ENCODE results near the gene FBLN1. TPM values are rescaled to one million over a fixed set of nuclear protein-coding genes. Genes with fewer than 3 reads are reported as not detected.

FBLN1 gene
- total and polyA plus RNA-seq, 2 of the 8 experiments (the other 6 are each of a cell fraction or from before 2014, with no cell fraction given): 159 to 168 TPM

GRCh38 chr22:45603619-45604018 lies 100.9 kb downstream of the FBLN1 start:
- Histone ChIP-seq H3K18ac (ENCODE audit: extremely low read depth, low read length) (no peak overlapping the region), H2BK20ac (ENCODE audit: low read length) (no peak overlapping the region), H3K27me3 (replicated peaks in 1 of 4; ENCODE audit: control insufficient read depth in 3 of 4, extremely low read depth in 1 of 4, insufficient read depth in 3 of 4, low read length in 3 of 4) (no peaks in the 10 kb centered on the region), H2BK15ac (ENCODE audit: low read length) (no peak overlapping the region), H2BK5ac (ENCODE audit: low read depth, low read length) (no peak overlapping the region), H4K8ac (ENCODE audit: extremely low read depth, insufficient read depth, low read length) (no peak overlapping the region), H3K23me2 (ENCODE audit: low read depth, low read length) (no peaks in the 10 kb centered on the region), H3K9ac (replicated peaks in 1 of 4; ENCODE audit: extremely low read depth in 1 of 4, low read depth in 3 of 4, low read length in 3 of 4) (no peak overlapping the region), H2AFZ (ENCODE audit: low read length) (no peak overlapping the region), H3K14ac (ENCODE audit: insufficient read length) (no peak overlapping the region), H3K4me1 (replicated peaks in 1 of 4; ENCODE audit: control insufficient read depth in 3 of 4, insufficient read depth in 4 of 4, low read length in 3 of 4) (peaks cover 0 to 6% (median 2%) of the 10 kb centered on the region in 4 experiments; a peak in 3 of 7 replicates), H3K27ac (ENCODE audit: low read depth, low read length) (no peak overlapping the region), H3K79me1 (ENCODE audit: low read depth, low read length) (no peaks in the 10 kb centered on the region; the same call in 1 of the 2 replicates), H3K56ac (replicated peaks; ENCODE audit: insufficient read length, low read depth, low read length) (no peak overlapping the region), H4K20me1 (replicated peaks in 1 of 2; ENCODE audit: control insufficient read depth in 1 of 2, insufficient read depth in 2 of 2, low read length in 2 of 2) (peaks cover 0 to under 1% of the 10 kb centered on the region in 2 experiments), H3K4me3 (ENCODE audit: extremely low read depth in 1 of 4, insufficient read depth in 2 of 4, low read depth in 3 of 4, low read length in 4 of 4) (no peak overlapping the region), H3K4me2 (ENCODE audit: insufficient read depth in 1 of 2, low read depth in 2 of 2, low read length in 2 of 2) (no peak overlapping the region), H3K36me3 (ENCODE audit: control insufficient read depth in 2 of 4, insufficient read depth in 4 of 4, low read length in 3 of 4) (no peaks in the 10 kb centered on the region), H4K91ac (replicated peaks; ENCODE audit: insufficient read length, low read length) (no peak overlapping the region), H3K9me3 (ENCODE audit: insufficient read depth in 2 of 2, low read depth in 1 of 2, low read length in 1 of 2) (no peaks in the 10 kb centered on the region), H4K5ac (ENCODE audit: insufficient read length, low read depth, low read length) (no peak overlapping the region), H3K23ac (ENCODE audit: insufficient read length) (no peak overlapping the region), H3K79me2 (ENCODE audit: control insufficient read depth in 1 of 2, insufficient read depth in 2 of 2, low read length in 2 of 2) (no peaks in the 10 kb centered on the region), H2BK120ac (replicated peaks; ENCODE audit: low read depth, low read length) (no peak overlapping the region), H2AK5ac (ENCODE audit: low read depth, low read length) (no peak overlapping the region), H2BK12ac (ENCODE audit: low read depth, low read length) (no peak overlapping the region), H3K4ac (replicated peaks; ENCODE audit: insufficient read length, low read depth, low read length) (no peak overlapping the region)
- POLR2A ChIA-PET (ENCODE audit: partially characterized antibody): interaction anchor here (0.5 to 1.6 kb wide), 2 partner anchors 9 to 21 kb away, joined by 3 read pairs; no protein-coding TSS in a partner anchor
- 72% methylated on average over 3 of the region's 3 CpGs; no CpG with 5 or more reads in 1 of the 2 experiments for WGBS, 2 experiments (ENCODE audit: extremely low coverage in 1 of 2, insufficient coverage in 1 of 2, insufficient read length in 1 of 2, insufficient replicate concordance in 2 of 2, low coverage in 1 of 2, low lambda C conversion rate in 2 of 2, missing lambda C conversion rate in 1 of 2)
- DNase-seq (ENCODE audit: low read depth in 1 of 2, low spot score in 2 of 2) (no peak), FAIRE-seq (no peak)
- CTCF ChIA-PET (ENCODE audit: partially characterized antibody): interaction anchor here (0.8 to 3.0 kb wide), 2 partner anchors 27 to 261 kb away, joined by 3 to 11 read pairs; no protein-coding TSS in a partner anchor
- no peak for TF ChIP-seq PHF8 (conservative IDR thresholded peaks at IDR 0.05; ENCODE audit: low read depth, low read length)
- no peak for TF ChIP-seq SAP30 (IDR thresholded peaks at IDR 0.05; ENCODE audit: insufficient read depth, insufficient replicate concordance, low read length)
- no peak for TF ChIP-seq YY1 (IDR thresholded peaks at IDR 0.05; ENCODE audit: low read depth, low read length)
- no peak for TF ChIP-seq HDAC6 (IDR thresholded peaks at IDR 0.05; ENCODE audit: low read depth, low read length)
- no peak for TF ChIP-seq CHD1 (IDR thresholded peaks at IDR 0.05; ENCODE audit: low read depth, low read length)
- TF ChIP-seq JUN (IDR thresholded peaks at IDR 0.05; ENCODE audit: low read depth, low read length): no peak
- no peak for TF ChIP-seq SRF (IDR thresholded peaks at IDR 0.05; ENCODE audit: low read depth, low read length)
- TF ChIP-seq TAF1 (IDR thresholded peaks at IDR 0.05; ENCODE audit: low read depth, low read length): no peak

Data from H1 (cell line).